ENCODE data around the gene TRIL. TPM values are rescaled to one million over a fixed set of nuclear protein-coding genes. Genes with fewer than 3 reads are reported as not detected.

The TRIL gene
- total RNA-seq, 1 donor from 2014 or later = 0.75 TPM

- no peak overlapping the region for H3K4me3 ChIP-seq (ENCODE audit: low read depth, low read length)
- no peaks in the 10 kb centered on the region for H3K36me3 ChIP-seq (ENCODE audit: control insufficient read depth, insufficient read depth, low read length)
- no peak for TF ChIP-seq CTCF (IDR thresholded peaks at IDR 0.05; ENCODE audit: insufficient read depth, low read length, poor library complexity, severe bottlenecking)
- H3K27me3 ChIP-seq (ENCODE audit: control insufficient read depth, insufficient read depth, low read length) = no peaks in the 10 kb centered on the region
- no peak for DNase-seq (ENCODE audit: low read depth)
These were observed 42.0 kb upstream of the TRIL start for GRCh38 chr7:28999895-29000716.

GRCh38 chr7:28999427-28999826 lies 41.3 kb upstream of the TRIL start:
- DNase-seq (ENCODE audit: low read depth) = no peak
- TF ChIP-seq CTCF (IDR thresholded peaks at IDR 0.05; ENCODE audit: insufficient read depth, low read length, poor library complexity, severe bottlenecking) = no peak
- no peak overlapping the region for H3K4me3 ChIP-seq (ENCODE audit: low read depth, low read length)

GRCh38 chr7:28998105-28998504 lies 40.0 kb upstream of the TRIL start:
- Histone ChIP-seq H3K36me3 (ENCODE audit: control insufficient read depth, insufficient read depth, low read length) (no peaks in the 10 kb centered on the region), H3K27me3 (ENCODE audit: control insufficient read depth, insufficient read depth, low read length) (no peaks in the 10 kb centered on the region), H3K4me3 (ENCODE audit: low read depth, low read length) (no peak overlapping the region)
- no peak for TF ChIP-seq CTCF (IDR thresholded peaks at IDR 0.05; ENCODE audit: insufficient read depth, low read length, poor library complexity, severe bottlenecking)
- no peak for DNase-seq (ENCODE audit: low read depth)

More at GRCh38 chr7:28999427-28999826, 41.3 kb upstream of the TRIL start:
- no peaks in the 10 kb centered on the region for H3K36me3 ChIP-seq (ENCODE audit: control insufficient read depth, insufficient read depth, low read length)
- no peaks in the 10 kb centered on the region for H3K27me3 ChIP-seq (ENCODE audit: control insufficient read depth, insufficient read depth, low read length)

- Histone ChIP-seq H3K36me3 (ENCODE audit: control insufficient read depth, insufficient read depth, low read length) (no peaks in the 10 kb centered on the region), H3K27me3 (ENCODE audit: control insufficient read depth, insufficient read depth, low read length) (no peaks in the 10 kb centered on the region), H3K4me3 (ENCODE audit: low read depth, low read length) (no peak overlapping the region)
- no peak for TF ChIP-seq CTCF (IDR thresholded peaks at IDR 0.05; ENCODE audit: insufficient read depth, low read length, poor library complexity, severe bottlenecking)
- no peak for DNase-seq (ENCODE audit: low read depth)
These were observed 38.7 kb upstream of the TRIL start for GRCh38 chr7:28996836-28997235.

- no peak overlapping the region for H3K4me3 ChIP-seq (ENCODE audit: low read depth, low read length)
- no peaks in the 10 kb centered on the region for H3K36me3 ChIP-seq (ENCODE audit: control insufficient read depth, insufficient read depth, low read length)
- H3K27me3 ChIP-seq (ENCODE audit: control insufficient read depth, insufficient read depth, low read length) = no peaks in the 10 kb centered on the region
- no peak for DNase-seq (ENCODE audit: low read depth)
- TF ChIP-seq CTCF (IDR thresholded peaks at IDR 0.05; ENCODE audit: insufficient read depth, low read length, poor library complexity, severe bottlenecking) = no peak
These were observed 35.2 kb upstream of the TRIL start for GRCh38 chr7:28993371-28993770.

- no peak for TF ChIP-seq CTCF (IDR thresholded peaks at IDR 0.05; ENCODE audit: insufficient read depth, low read length, poor library complexity, severe bottlenecking)
- DNase-seq (ENCODE audit: low read depth) = no peak
- Histone ChIP-seq H3K27me3 (ENCODE audit: control insufficient read depth, insufficient read depth, low read length) (no peaks in the 10 kb centered on the region), H3K4me3 (ENCODE audit: low read depth, low read length) (no peak overlapping the region), H3K36me3 (ENCODE audit: control insufficient read depth, insufficient read depth, low read length) (no peaks in the 10 kb centered on the region)
These were observed 34.7 kb upstream of the TRIL start for GRCh38 chr7:28992798-28993197.

All from kidney epithelial cell (primary cell).